Measurements from ENCODE around the gene TWF1.
A peak's percentile ranks its signal among the peaks of the same experiment; 100 is the strongest.

DNA sequence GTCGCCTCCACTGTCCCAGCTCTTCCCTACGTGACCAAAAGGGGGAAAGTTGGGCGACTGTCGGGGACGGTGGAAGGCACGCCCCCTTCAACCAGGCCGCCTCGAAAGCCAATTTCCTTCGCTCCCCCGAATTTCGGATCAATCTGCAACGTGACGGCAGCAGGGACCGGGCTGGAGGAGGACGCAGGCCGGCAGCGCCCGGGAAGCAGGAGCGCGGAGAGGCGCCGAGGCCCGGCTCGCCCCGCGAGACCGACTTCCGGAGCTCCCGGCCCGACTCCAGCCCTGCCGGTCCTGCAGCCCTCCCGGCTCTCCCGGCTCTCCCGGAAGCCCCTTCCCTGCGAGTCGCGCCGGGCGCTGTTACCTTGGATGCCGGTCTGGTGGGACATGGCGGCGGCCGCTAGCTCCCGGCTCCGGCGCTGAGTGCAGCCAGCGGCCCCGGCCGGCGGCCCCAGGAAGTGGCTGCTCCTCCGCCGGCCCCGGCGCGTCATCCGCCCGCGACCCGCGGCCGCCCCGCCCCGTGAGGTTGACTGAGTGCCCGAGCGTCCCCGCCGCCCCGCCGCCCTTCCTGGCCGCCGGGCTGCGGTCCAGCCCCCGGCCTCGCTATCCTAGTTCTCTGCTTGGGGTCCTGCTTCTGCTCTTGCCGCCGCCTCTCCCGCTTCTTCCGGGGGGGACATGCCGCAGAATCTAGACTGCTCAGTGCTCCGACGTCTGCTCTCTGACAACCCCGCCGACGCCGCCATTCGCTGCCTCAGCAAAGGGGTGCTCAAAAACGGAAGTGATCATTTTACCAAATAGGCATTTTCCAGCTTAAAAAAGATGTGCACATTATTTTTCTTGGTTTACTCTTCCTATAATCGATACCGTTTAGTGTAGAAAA, at the start of gene TWF1:
- TF ChIP-seq CTCF (IDR thresholded peaks at IDR 0.05; ENCODE audit: poor library complexity, severe bottlenecking), result peak; percentile 66
- TF ChIP-seq EZH2 (IDR thresholded peaks at IDR 0.05; ENCODE audit: borderline replicate concordance, insufficient read depth, low read length, poor library complexity, severe bottlenecking), result no peak
- peak; percentile 50 for TF ChIP-seq SMC3 (conservative IDR thresholded peaks at IDR 0.05; ENCODE audit: poor library complexity)
- peak; percentile 14 for TF ChIP-seq TAF1 (IDR thresholded peaks at IDR 0.05; ENCODE audit: low read depth)
- TF ChIP-seq MXI1 (conservative IDR thresholded peaks at IDR 0.05; ENCODE audit: poor library complexity, severe bottlenecking), result peak; percentile 70
- peak; percentile 71 for TF ChIP-seq EP300 (conservative IDR thresholded peaks at IDR 0.05; ENCODE audit: poor library complexity, severe bottlenecking)
